Gastroesophageal sphincter (tissue), 3 donors: ENCODE results near the gene KIF16B.

Experiments used
- EP300 ChIP-seq: sonication (generic); formaldehyde crosslinking; IDR thresholded peaks from one replicate; pipeline ENCODE4 v1.6.1; 2017; ENCODE audit warnings: antibody characterized with exemption, mild to moderate bottlenecking
- POLR2A ChIP-seq, 2 donors: fragments of 450-650 bp; IDR thresholded peaks; one replicate each; pipeline ENCODE4 v1.6.1; 2017; ENCODE audit warnings: antibody characterized with exemption in 2 of 2, mild to moderate bottlenecking in 2 of 2, moderate library complexity in 1 of 2
- POLR2AphosphoS5 ChIP-seq: sonication (generic); formaldehyde crosslinking; IDR thresholded peaks from one replicate; pipeline ENCODE4 v1.6.1; 2017; ENCODE audit warnings: antibody characterized with exemption
- TF ChIP-seq, protein P1 (sequence below), 4 experiments: fragments of 200-600 bp in 2 of 4; fragments of 450-650 bp in 2 of 4; sonication (generic) in 1 of 4; IDR thresholded peaks; one replicate each; pipeline ENCODE4 v1.5.1; 2017 to 2019; ENCODE audit warnings: antibody characterized with exemption in 4 of 4, mild to moderate bottlenecking in 2 of 4, moderate library complexity in 2 of 4

DNA sequence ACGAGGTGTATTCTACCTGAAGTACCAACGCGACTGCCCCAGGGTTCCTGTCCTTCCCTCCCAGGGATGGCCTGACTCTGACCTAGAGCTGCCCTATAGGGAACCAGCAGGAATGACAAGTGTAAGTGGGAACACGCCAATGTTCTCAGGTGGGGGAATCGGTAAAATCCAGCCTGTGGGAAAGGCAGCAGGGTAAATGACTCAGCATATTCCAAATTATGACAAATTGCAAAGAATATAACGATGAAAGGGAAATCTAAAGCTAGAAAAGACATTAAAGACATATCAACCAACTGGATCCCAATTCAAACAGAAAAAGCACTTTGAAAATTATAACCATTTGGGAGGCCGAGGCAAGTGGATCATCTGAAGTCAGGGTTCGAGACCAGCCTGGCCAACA lies 41.8 kb downstream of the KIF16B start:
- TF ChIP-seq POLR2A (IDR thresholded peaks at IDR 0.05) (no peak), POLR2AphosphoS5 (no peak), EP300 (no peak)
- TF ChIP-seq, protein P1, sequence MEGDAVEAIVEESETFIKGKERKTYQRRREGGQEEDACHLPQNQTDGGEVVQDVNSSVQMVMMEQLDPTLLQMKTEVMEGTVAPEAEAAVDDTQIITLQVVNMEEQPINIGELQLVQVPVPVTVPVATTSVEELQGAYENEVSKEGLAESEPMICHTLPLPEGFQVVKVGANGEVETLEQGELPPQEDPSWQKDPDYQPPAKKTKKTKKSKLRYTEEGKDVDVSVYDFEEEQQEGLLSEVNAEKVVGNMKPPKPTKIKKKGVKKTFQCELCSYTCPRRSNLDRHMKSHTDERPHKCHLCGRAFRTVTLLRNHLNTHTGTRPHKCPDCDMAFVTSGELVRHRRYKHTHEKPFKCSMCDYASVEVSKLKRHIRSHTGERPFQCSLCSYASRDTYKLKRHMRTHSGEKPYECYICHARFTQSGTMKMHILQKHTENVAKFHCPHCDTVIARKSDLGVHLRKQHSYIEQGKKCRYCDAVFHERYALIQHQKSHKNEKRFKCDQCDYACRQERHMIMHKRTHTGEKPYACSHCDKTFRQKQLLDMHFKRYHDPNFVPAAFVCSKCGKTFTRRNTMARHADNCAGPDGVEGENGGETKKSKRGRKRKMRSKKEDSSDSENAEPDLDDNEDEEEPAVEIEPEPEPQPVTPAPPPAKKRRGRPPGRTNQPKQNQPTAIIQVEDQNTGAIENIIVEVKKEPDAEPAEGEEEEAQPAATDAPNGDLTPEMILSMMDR (IDR thresholded peaks at IDR 0.05): no peak
